Upper lobe of right lung (tissue), 1 donor: ENCODE data around the gene DGKQ. TPM values are rescaled to one million over a fixed set of nuclear protein-coding genes. Genes with fewer than 3 reads are reported as not detected.

Source experiments
- ATAC-seq: fragments of 200-7000 bp; cut with Tn5 transposase; one replicate; pipeline ENCODE4 v1.9.1; 2020; ENCODE audit warnings: mild to moderate bottlenecking, moderate library complexity
- DNase-seq: peaks from one replicate; pipeline ENCODE4 v3.0.0-alpha.2; 2020
- H3K27ac ChIP-seq: fragments of 200-600 bp; one replicate; pipeline ENCODE4 v1.8.0; 2022
- H3K27me3 ChIP-seq: fragments of 200-600 bp; one replicate; pipeline ENCODE4 v1.8.0; 2022; ENCODE audit warnings: mild to moderate bottlenecking
- H3K36me3 ChIP-seq: fragments of 200-600 bp; one replicate; pipeline ENCODE4 v1.8.0; 2022
- H3K4me1 ChIP-seq: fragments of 200-600 bp; one replicate; pipeline ENCODE4 v1.8.0; 2022
- H3K4me3 ChIP-seq: fragments of 200-600 bp; one replicate; pipeline ENCODE4 v1.8.0; 2022; ENCODE audit warnings: mild to moderate bottlenecking
- H3K9me3 ChIP-seq: fragments of 200-600 bp; one replicate; pipeline ENCODE4 v1.8.0; 2022
- intact Hi-C: fragments of 100-400 bp; cut with DNase I; formaldehyde crosslinking; loops from one replicate; pipeline ENCODE4 v1.11.0; 2022
- total RNA-seq: library from RNA; stranded (reverse); fragmentation: NEBNext Ultra II Directional; extraction: Animal tissue kit (Norgen Biotek cat#: 25700); gene quantifications from one replicate; pipeline ENCODE4 v1.2.1, GENCODE V29; 2021
- TF ChIP-seq, protein P1 (sequence below): fragments of 200-600 bp; IDR thresholded peaks from one replicate; pipeline ENCODE4 v1.8.0; 2022; ENCODE audit warnings: antibody characterized with exemption
- donor health status: DM: no; HTN: yes; CAD: no; lungs with severe emphysema.

The DGKQ gene
- total RNA-seq, 1 donor from 2014 or later, result 19.1 TPM

DNA sequence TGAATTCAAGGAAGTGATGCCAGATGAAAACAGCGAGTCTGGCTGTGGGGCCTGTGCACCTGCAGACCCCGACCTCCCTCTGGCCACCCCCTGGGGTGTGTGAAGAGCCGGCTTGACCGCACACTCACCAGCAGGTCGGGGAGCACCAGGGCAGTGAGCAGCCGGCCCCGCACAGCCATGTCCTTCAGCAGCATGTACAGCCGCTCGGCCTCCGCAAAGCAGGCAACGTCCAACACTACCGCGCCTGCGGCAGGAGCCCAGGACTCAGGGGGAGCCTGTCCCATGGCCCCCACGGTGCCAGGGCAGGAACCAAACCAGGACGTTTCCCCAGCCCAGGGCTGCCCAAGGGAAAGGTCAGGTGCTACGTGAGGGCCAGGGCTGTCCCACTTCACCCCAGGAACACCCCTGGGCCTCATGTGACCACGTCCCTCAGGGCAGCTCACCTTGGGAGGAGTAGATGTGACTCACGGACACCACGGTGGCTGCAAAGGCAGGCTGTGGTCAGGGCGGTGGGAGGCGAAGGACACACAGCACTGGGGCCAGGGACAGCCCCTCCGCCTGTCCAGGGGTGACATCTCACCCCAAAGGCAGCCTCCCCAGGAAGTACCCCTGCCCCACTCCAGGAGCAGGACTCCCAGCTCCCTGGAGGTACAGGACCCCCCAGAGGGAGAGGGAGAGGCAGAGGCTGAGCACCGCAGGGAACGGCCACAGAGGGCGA is 8.2 kb downstream of the DGKQ start:
- Histone ChIP-seq H3K36me3 (peaks cover 34% of the 10 kb centered on the region), H3K27me3 (no peaks in the 10 kb centered on the region), H3K9me3 (no peaks in the 10 kb centered on the region), H3K4me1 (no peaks in the 10 kb centered on the region), H3K27ac (no peak overlapping the region), H3K4me3 (no peak overlapping the region)
- intact Hi-C loops, result no loop called here
- ATAC-seq (no peak), DNase-seq (no peak)
- TF ChIP-seq, protein P1, sequence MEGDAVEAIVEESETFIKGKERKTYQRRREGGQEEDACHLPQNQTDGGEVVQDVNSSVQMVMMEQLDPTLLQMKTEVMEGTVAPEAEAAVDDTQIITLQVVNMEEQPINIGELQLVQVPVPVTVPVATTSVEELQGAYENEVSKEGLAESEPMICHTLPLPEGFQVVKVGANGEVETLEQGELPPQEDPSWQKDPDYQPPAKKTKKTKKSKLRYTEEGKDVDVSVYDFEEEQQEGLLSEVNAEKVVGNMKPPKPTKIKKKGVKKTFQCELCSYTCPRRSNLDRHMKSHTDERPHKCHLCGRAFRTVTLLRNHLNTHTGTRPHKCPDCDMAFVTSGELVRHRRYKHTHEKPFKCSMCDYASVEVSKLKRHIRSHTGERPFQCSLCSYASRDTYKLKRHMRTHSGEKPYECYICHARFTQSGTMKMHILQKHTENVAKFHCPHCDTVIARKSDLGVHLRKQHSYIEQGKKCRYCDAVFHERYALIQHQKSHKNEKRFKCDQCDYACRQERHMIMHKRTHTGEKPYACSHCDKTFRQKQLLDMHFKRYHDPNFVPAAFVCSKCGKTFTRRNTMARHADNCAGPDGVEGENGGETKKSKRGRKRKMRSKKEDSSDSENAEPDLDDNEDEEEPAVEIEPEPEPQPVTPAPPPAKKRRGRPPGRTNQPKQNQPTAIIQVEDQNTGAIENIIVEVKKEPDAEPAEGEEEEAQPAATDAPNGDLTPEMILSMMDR, result no peak

- intact Hi-C loops, result no loop called here
- peaks cover 34% of the 10 kb centered on the region for H3K36me3 ChIP-seq
- TF ChIP-seq, protein P1, result no peak
- no peaks in the 10 kb centered on the region for H3K9me3 ChIP-seq
- H3K27ac ChIP-seq, result no peak overlapping the region
- no peak overlapping the region for H3K4me3 ChIP-seq
- H3K4me1 ChIP-seq, result no peaks in the 10 kb centered on the region
- no peaks in the 10 kb centered on the region for H3K27me3 ChIP-seq
- ATAC-seq (no peak), DNase-seq (no peak)
Observed at GRCh38 chr4:964346-965025, 8.9 kb downstream of the DGKQ start.

DNA sequence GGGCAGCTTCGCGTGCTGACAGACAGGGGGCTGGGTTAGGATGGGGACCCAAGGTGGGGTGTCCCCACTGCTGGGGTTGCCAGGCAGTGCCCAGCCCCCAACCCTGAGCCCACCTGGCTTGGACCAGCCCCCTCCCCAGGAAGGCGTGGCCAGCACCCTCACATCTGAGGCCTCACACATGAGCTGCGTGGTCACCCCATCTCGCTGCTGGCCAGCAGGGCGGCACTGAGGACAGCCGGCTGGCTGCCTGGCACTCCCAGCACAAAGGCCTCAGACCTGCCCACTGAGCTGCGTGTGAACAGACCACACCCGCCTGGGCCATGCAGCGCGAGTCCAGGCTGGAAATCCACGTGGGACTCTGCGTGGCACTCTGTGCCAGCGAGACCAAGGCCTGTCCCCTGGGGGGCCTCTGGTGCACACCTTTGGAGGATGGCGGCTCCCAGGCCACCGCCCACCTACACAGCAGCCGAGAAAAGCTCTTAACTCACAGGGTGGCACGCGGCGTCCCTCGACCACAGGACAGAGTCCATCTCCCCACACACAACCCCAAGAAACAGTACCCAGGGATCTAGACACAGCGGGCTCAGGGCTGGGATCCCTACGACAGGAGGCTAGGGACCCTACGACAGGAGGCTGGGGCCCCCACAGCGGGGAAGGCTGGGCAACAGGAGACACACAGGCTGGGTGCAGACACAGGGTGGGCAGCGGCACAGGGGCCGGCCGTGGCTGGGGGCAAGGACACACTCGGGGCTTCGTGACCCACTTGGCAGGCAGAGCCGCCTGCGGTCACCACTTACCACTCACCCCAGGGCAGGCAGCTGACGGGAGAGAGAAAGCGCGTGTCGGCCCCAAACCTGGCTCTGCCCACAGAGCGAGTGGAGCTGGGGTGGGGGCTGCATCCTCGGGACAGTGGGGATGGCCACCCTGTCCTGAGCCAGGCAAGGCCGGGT is 9.8 kb downstream of the DGKQ start:
- intact Hi-C loops, result no loop called here
- no peak overlapping the region for H3K27ac ChIP-seq
- DNase-seq, result no peak
- no peak overlapping the region for H3K4me3 ChIP-seq
- TF ChIP-seq, protein P1, result no peak
- peaks cover 34% of the 10 kb centered on the region for H3K36me3 ChIP-seq
- H3K27me3 ChIP-seq, result no peaks in the 10 kb centered on the region
- no peak for ATAC-seq
- H3K4me1 ChIP-seq, result no peaks in the 10 kb centered on the region
- H3K9me3 ChIP-seq, result no peaks in the 10 kb centered on the region

GRCh38 chr4:962231-963208 is 10.8 kb downstream of the DGKQ start:
- H3K4me3 ChIP-seq, result no peak overlapping the region
- intact Hi-C loops, result no loop called here
- no peaks in the 10 kb centered on the region for H3K27me3 ChIP-seq
- DNase-seq, result no peak
- peaks cover 34% of the 10 kb centered on the region for H3K36me3 ChIP-seq
- TF ChIP-seq, protein P1, result no peak
- no peak for ATAC-seq
- H3K27ac ChIP-seq, result no peak overlapping the region
- no peaks in the 10 kb centered on the region for H3K9me3 ChIP-seq
- no peaks in the 10 kb centered on the region for H3K4me1 ChIP-seq
